Activated naive CD4-positive, alpha-beta T cell treated with Interleukin-2 at 50 U/mL for 16 hours (primary cell): Measurements from ENCODE around the gene SULT4A1.

Experiments
- DNase-seq: peaks from one replicate; pipeline ENCODE4 v3.0.0-alpha.2; 2020

The SULT4A1 gene

GRCh38 chr22:43843783-43844530 lies 18.4 kb downstream of the SULT4A1 start:
- no peak for DNase-seq

GRCh38 chr22:43841742-43842141 lies 20.6 kb downstream of the SULT4A1 start:
- no peak for DNase-seq

- no peak for DNase-seq
Measured at GRCh38 chr22:43840851-43841250, 21.5 kb downstream of the SULT4A1 start.

GRCh38 chr22:43840431-43840830 lies 21.9 kb downstream of the SULT4A1 start:
- DNase-seq, result no peak

GRCh38 chr22:43839781-43840180 lies 22.5 kb downstream of the SULT4A1 start:
- DNase-seq, result no peak

GRCh38 chr22:43838571-43839307 lies 23.6 kb downstream of the SULT4A1 start:
- DNase-seq, result no peak

GRCh38 chr22:43838161-43838560 lies 24.2 kb downstream of the SULT4A1 start:
- DNase-seq, result no peak

- no peak for DNase-seq
Measured at GRCh38 chr22:43837666-43838065, 24.6 kb downstream of the SULT4A1 start.

GRCh38 chr22:43835736-43836135 lies 26.6 kb downstream of the SULT4A1 start:
- DNase-seq, result no peak

GRCh38 chr22:43835166-43835565 lies 27.1 kb downstream of the SULT4A1 start:
- DNase-seq, result no peak

- no peak for DNase-seq
Measured at GRCh38 chr22:43833286-43834240, 28.8 kb downstream of the SULT4A1 start.

- no peak for DNase-seq
Measured at GRCh38 chr22:43832393-43833265, 29.7 kb downstream of the SULT4A1 start.

GRCh38 chr22:43831561-43832392 lies 30.5 kb downstream of the SULT4A1 start:
- no peak for DNase-seq

GRCh38 chr22:43830931-43831560 lies 31.3 kb downstream of the SULT4A1 start:
- no peak for DNase-seq

- DNase-seq, result no peak
Measured at GRCh38 chr22:43829904-43830851, 32.1 kb downstream of the SULT4A1 start.

GRCh38 chr22:43828998-43829782 lies 33.1 kb downstream of the SULT4A1 start:
- DNase-seq, result no peak

GRCh38 chr22:43828725-43828997 lies 33.7 kb downstream of the SULT4A1 start:
- no peak for DNase-seq

- DNase-seq, result no peak
Measured at GRCh38 chr22:43827926-43828724, 34.2 kb downstream of the SULT4A1 start.
